ENCODE data around the gene TARS3.

GRCh38 chr15:101635944-101636727 is 88.1 kb downstream of the TARS3 start:
- TF ChIP-seq POLR2A (IDR thresholded peaks at IDR 0.05; ENCODE audit: low read length) (no peak), GATA1 (IDR thresholded peaks at IDR 0.05; ENCODE audit: low read depth, low read length) (no peak)
